Measurements from ENCODE around the gene AGPAT2. TPM values are rescaled to one million over a fixed set of nuclear protein-coding genes. Genes with fewer than 3 reads are reported as not detected.

Gene AGPAT2
- total RNA-seq, 1 experiment from 2014 or later = 40.4 TPM

GRCh38 chr9:136710543-136710942 is 23.3 kb upstream of the AGPAT2 start:
- no peak overlapping the region for H3K27ac Mint-ChIP-seq (ENCODE audit: unreplicated experiment)
- CTCF ChIA-PET = interaction anchor here (0.6 to 0.7 kb wide), 2 partner anchors 920 to 1021 kb away, joined by 3 read pairs; no protein-coding TSS in a partner anchor
- H3K4me3 Mint-ChIP-seq (ENCODE audit: low read depth, unreplicated experiment) = no peak overlapping the region
- H3K9me3 Mint-ChIP-seq (ENCODE audit: low read depth, unreplicated experiment) = no peaks in the 10 kb centered on the region
- H3K36me3 Mint-ChIP-seq (ENCODE audit: insufficient read depth, unreplicated experiment) = no peaks in the 10 kb centered on the region
- TF ChIP-seq, protein P1, sequence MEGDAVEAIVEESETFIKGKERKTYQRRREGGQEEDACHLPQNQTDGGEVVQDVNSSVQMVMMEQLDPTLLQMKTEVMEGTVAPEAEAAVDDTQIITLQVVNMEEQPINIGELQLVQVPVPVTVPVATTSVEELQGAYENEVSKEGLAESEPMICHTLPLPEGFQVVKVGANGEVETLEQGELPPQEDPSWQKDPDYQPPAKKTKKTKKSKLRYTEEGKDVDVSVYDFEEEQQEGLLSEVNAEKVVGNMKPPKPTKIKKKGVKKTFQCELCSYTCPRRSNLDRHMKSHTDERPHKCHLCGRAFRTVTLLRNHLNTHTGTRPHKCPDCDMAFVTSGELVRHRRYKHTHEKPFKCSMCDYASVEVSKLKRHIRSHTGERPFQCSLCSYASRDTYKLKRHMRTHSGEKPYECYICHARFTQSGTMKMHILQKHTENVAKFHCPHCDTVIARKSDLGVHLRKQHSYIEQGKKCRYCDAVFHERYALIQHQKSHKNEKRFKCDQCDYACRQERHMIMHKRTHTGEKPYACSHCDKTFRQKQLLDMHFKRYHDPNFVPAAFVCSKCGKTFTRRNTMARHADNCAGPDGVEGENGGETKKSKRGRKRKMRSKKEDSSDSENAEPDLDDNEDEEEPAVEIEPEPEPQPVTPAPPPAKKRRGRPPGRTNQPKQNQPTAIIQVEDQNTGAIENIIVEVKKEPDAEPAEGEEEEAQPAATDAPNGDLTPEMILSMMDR (IDR thresholded peaks at IDR 0.05; ENCODE audit: unreplicated experiment) = no peak
- peaks cover 9% of the 10 kb centered on the region for H3K27me3 Mint-ChIP-seq (ENCODE audit: unreplicated experiment)
- no peak for DNase-seq
- H3K4me1 Mint-ChIP-seq (ENCODE audit: low read depth, unreplicated experiment) = no peaks in the 10 kb centered on the region
- intact Hi-C loops (cut with micrococcal nuclease; ENCODE audit: unreplicated experiment) = no loop called here
- no TSS peak for BruUV-seq (replicated peaks)

GRCh38 chr9:136709454-136710109 is 22.3 kb upstream of the AGPAT2 start:
- no peak overlapping the region for H3K4me3 Mint-ChIP-seq (ENCODE audit: low read depth, unreplicated experiment)
- CTCF ChIA-PET = no interaction called here
- H3K27ac Mint-ChIP-seq (ENCODE audit: unreplicated experiment) = no peak overlapping the region
- no TSS peak for BruUV-seq (replicated peaks)
- H3K4me1 Mint-ChIP-seq (ENCODE audit: low read depth, unreplicated experiment) = no peaks in the 10 kb centered on the region
- intact Hi-C loops (cut with micrococcal nuclease; ENCODE audit: unreplicated experiment) = no loop called here
- H3K9me3 Mint-ChIP-seq (ENCODE audit: low read depth, unreplicated experiment) = no peaks in the 10 kb centered on the region
- no peak for DNase-seq
- H3K27me3 Mint-ChIP-seq (ENCODE audit: unreplicated experiment) = peaks cover 9% of the 10 kb centered on the region
- TF ChIP-seq, protein P1 (IDR thresholded peaks at IDR 0.05; ENCODE audit: unreplicated experiment) = no peak
- H3K36me3 Mint-ChIP-seq (ENCODE audit: insufficient read depth, unreplicated experiment) = no peaks in the 10 kb centered on the region

- Mint-ChIP-seq H3K4me1 (ENCODE audit: low read depth, unreplicated experiment) (no peaks in the 10 kb centered on the region), H3K27ac (ENCODE audit: unreplicated experiment) (no peak overlapping the region), H3K9me3 (ENCODE audit: low read depth, unreplicated experiment) (no peaks in the 10 kb centered on the region), H3K4me3 (ENCODE audit: low read depth, unreplicated experiment) (no peak overlapping the region), H3K36me3 (ENCODE audit: insufficient read depth, unreplicated experiment) (peaks cover 1% of the 10 kb centered on the region), H3K27me3 (ENCODE audit: unreplicated experiment) (peaks cover 9% of the 10 kb centered on the region)
- CTCF ChIA-PET = no interaction called here
- no TSS peak for BruUV-seq (replicated peaks)
- intact Hi-C loops (cut with micrococcal nuclease; ENCODE audit: unreplicated experiment) = no loop called here
- TF ChIP-seq, protein P1 (IDR thresholded peaks at IDR 0.05; ENCODE audit: unreplicated experiment) = no peak
- no peak for DNase-seq
Observed at GRCh38 chr9:136707849-136708517, 20.7 kb upstream of the AGPAT2 start.

DNA sequence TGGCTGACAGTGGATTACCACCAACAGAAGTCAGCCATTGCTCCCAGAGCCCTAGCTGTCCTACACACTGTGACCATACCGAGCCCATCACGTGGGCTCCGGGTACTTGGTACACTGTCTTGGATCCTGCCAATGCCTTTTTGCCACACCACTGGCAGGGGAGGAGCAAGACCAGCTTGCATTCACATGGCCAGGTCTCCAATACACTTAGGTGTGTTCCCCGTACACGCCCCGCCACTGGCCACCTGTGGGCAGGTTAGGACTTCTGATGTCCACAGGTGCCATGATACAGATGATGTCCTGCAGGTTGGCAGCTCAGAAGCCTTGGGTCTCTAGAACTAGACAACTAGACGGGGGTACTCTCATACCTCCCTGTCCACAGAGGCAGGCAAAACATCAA is 19.8 kb upstream of the AGPAT2 start:
- intact Hi-C loops (cut with micrococcal nuclease; ENCODE audit: unreplicated experiment) = no loop called here
- Mint-ChIP-seq H3K4me3 (ENCODE audit: low read depth, unreplicated experiment) (no peak overlapping the region), H3K27me3 (ENCODE audit: unreplicated experiment) (peaks cover 9% of the 10 kb centered on the region), H3K9me3 (ENCODE audit: low read depth, unreplicated experiment) (no peaks in the 10 kb centered on the region), H3K27ac (ENCODE audit: unreplicated experiment) (no peak overlapping the region), H3K36me3 (ENCODE audit: insufficient read depth, unreplicated experiment) (peaks cover 7% of the 10 kb centered on the region), H3K4me1 (ENCODE audit: low read depth, unreplicated experiment) (no peaks in the 10 kb centered on the region)
- TF ChIP-seq, protein P1 (IDR thresholded peaks at IDR 0.05; ENCODE audit: unreplicated experiment) = no peak
- no peak for DNase-seq
- BruUV-seq (replicated peaks) = no TSS peak
- CTCF ChIA-PET = no interaction called here

Measured in Calu3 (cell line).